ENCODE measurements around the gene ADAM12. TPM values are rescaled to one million over a fixed set of nuclear protein-coding genes. Genes with fewer than 3 reads are reported as not detected.

ADAM12 gene
- total and polyA plus RNA-seq, 10 donors, result 0.51 to 7.0 (median 1.0) TPM

- H3K36me3 ChIP-seq, result no peaks in the 10 kb centered on the region
- H3K27me3 ChIP-seq (replicated peaks in 1 of 7), result peaks cover 0 to 23% (median 0%) of the 10 kb centered on the region in 7 donors
- H3K9me3 ChIP-seq, result peaks cover 0 to 3% (median 0%) of the 10 kb centered on the region in 8 donors
- intact Hi-C loops (cut with DNase I; ENCODE audit: low total_unique reads), result no loop called here
- H3K27ac ChIP-seq, result no peak overlapping the region
- WGBS, 5 donors, result 88 to 92% (median 92%) methylated on average over 9 to 10 of the region's 10 CpGs
- no peak overlapping the region for H3K4me3 ChIP-seq
- DNase-seq, result no peak
- no peak for TF ChIP-seq POLR2A (IDR thresholded peaks at IDR 0.05)
- TF ChIP-seq CTCF (IDR thresholded peaks at IDR 0.05 in 8 of 11, conservative IDR thresholded peaks at IDR 0.05 in 3 of 11), result no peak
- TF ChIP-seq POLR2AphosphoS5 (IDR thresholded peaks at IDR 0.05), result no peak
- H3K4me1 ChIP-seq, result no peaks in the 10 kb centered on the region
These were observed 321.8 kb downstream of the ADAM12 start for GRCh38 chr10:126066456-126066855.

DNA sequence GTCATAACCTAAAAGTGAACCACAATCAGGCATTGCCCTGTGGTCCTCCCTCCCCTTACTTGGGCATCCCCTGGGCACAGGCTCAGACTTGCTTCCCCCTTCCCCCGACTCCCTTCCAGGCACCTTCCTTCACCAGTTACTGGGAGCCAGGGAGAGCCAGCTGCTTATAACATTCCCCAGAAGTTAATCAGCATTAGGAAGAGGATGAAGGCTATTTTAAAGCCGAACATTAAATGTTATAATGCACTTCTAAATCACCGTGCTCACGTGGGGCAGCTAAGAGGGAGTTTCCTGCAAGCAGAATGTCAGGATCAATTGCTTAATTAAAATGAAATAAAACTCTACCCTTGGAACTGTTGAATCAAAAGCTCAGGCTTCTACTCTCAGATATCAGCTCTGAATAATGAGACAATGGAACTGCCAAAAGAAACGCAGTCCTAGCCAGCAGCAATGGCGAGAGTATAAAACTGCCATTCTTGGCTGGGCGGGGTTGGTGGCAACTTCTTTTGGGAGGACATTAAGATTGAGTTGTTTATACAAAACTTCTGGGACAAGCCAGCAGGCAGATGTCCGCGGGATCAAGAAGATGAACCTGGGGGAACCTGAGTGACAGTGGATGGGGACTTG is 322.4 kb downstream of the ADAM12 start:
- no peak for TF ChIP-seq POLR2A (IDR thresholded peaks at IDR 0.05)
- TF ChIP-seq CTCF (IDR thresholded peaks at IDR 0.05 in 8 of 11, conservative IDR thresholded peaks at IDR 0.05 in 3 of 11), result no peak
- no peak for TF ChIP-seq POLR2AphosphoS5 (IDR thresholded peaks at IDR 0.05)
- H3K36me3 ChIP-seq, result no peaks in the 10 kb centered on the region
- intact Hi-C loops (cut with DNase I; ENCODE audit: low total_unique reads), result no loop called here
- H3K4me1 ChIP-seq, result peaks cover 0 to under 1% (median 0%) of the 10 kb centered on the region in 6 donors
- peaks cover 0 to 4% (median 0%) of the 10 kb centered on the region in 8 donors for H3K9me3 ChIP-seq
- H3K27ac ChIP-seq, result no peak overlapping the region
- H3K4me3 ChIP-seq, result no peak overlapping the region
- H3K27me3 ChIP-seq (replicated peaks in 1 of 7), result peaks cover 0 to 22% (median 0%) of the 10 kb centered on the region in 7 donors
- 80 to 87% (median 82%) methylated on average over 9 of the region's 9 CpGs for WGBS, 5 donors
- DNase-seq, result no peak

GRCh38 chr10:126064512-126064911 is 323.8 kb downstream of the ADAM12 start:
- WGBS, 5 donors, result 79 to 98% (median 91%) methylated on average over 14 to 16 of the region's 16 CpGs; no CpG with 5 or more reads in 1 of the 5 donors
- Histone ChIP-seq H3K27me3 (replicated peaks in 1 of 7) (peaks cover 0 to 22% (median 0%) of the 10 kb centered on the region in 7 donors), H3K36me3 (no peaks in the 10 kb centered on the region), H3K4me1 (peaks cover 0 to 12% (median 0%) of the 10 kb centered on the region in 6 donors), H3K9me3 (peaks cover 0 to 4% (median 0%) of the 10 kb centered on the region in 8 donors), H3K4me3 (no peak overlapping the region), H3K27ac (no peak overlapping the region)
- DNase-seq, result no peak
- intact Hi-C loops (cut with DNase I; ENCODE audit: low total_unique reads), result no loop called here
- TF ChIP-seq CTCF (IDR thresholded peaks at IDR 0.05 in 8 of 11, conservative IDR thresholded peaks at IDR 0.05 in 3 of 11), result no peak
- no peak for TF ChIP-seq POLR2AphosphoS5 (IDR thresholded peaks at IDR 0.05)
- TF ChIP-seq POLR2A (IDR thresholded peaks at IDR 0.05), result no peak

- H3K36me3 ChIP-seq, result no peaks in the 10 kb centered on the region
- H3K27ac ChIP-seq, result no peak overlapping the region
- intact Hi-C loops (cut with DNase I; ENCODE audit: low total_unique reads), result no loop called here
- peaks cover 0 to 33% (median 0%) of the 10 kb centered on the region in 7 donors for H3K27me3 ChIP-seq (replicated peaks in 1 of 7)
- H3K4me3 ChIP-seq, result no peak overlapping the region
- peaks cover 0 to 12% (median 0%) of the 10 kb centered on the region in 6 donors for H3K4me1 ChIP-seq
- DNase-seq, result no peak
- WGBS, 5 donors, result 70 to 97% (median 86%) methylated on average over 6 of the region's 6 CpGs
- peaks cover 0 to 4% (median 0%) of the 10 kb centered on the region in 8 donors for H3K9me3 ChIP-seq
- TF ChIP-seq CTCF (IDR thresholded peaks at IDR 0.05 in 8 of 11, conservative IDR thresholded peaks at IDR 0.05 in 3 of 11) (no peak), POLR2AphosphoS5 (IDR thresholded peaks at IDR 0.05) (no peak), POLR2A (IDR thresholded peaks at IDR 0.05) (no peak)
These were observed 324.9 kb downstream of the ADAM12 start for GRCh38 chr10:126063353-126063791.

All from spleen (tissue), 11 donors.